Thyroid gland (tissue), 4 donors: ENCODE measurements around the gene RGPD8. TPM values are rescaled to one million over a fixed set of nuclear protein-coding genes. Genes with fewer than 3 reads are reported as not detected.
"Not testable (repeated sequence)": the region's sequence is repeated elsewhere in the genome, so short reads cannot be mapped to it uniquely, and the experiment has no call there.

Source experiments
- DNase-seq, 2 donors: peaks; one replicate each; pipeline ENCODE4 v3.0.0-alpha.2; 2019
- H3K27ac ChIP-seq, 3 donors: fragments of 200-600 bp; sonication (generic); 1 replicate in 2 of 3; 2 replicates in 1 of 3; pipeline ENCODE4 v1.5.1; 2016 to 2019; ENCODE audit warnings: mild to moderate bottlenecking in 1 of 3, moderate library complexity in 1 of 3
- H3K27me3 ChIP-seq: fragments of 200-600 bp; sonication (generic); one replicate; pipeline ENCODE4 v1.5.1; 2019
- H3K36me3 ChIP-seq, 2 donors: fragments of 200-600 bp; sonication (generic); one replicate each; pipeline ENCODE4 v1.5.1; 2016 to 2019
- H3K4me1 ChIP-seq, 2 donors: fragments of 200-600 bp; sonication (generic); one replicate each; pipeline ENCODE4 v1.5.1; 2017 to 2019
- H3K4me3 ChIP-seq, 3 donors: fragments of 200-600 bp; sonication (generic); replicated peaks in 1 of 3; 1 replicate in 2 of 3; 2 replicates in 1 of 3; pipeline ENCODE4 v1.5.1; 2016; ENCODE audit warnings: mild to moderate bottlenecking in 1 of 3
- H3K9me3 ChIP-seq: fragments of 200-600 bp; sonication (generic); one replicate; pipeline ENCODE4 v1.5.1; 2017
- POLR2A ChIP-seq, 2 donors: fragments of 450-650 bp; IDR thresholded peaks; one replicate each; pipeline ENCODE4 v1.6.1; 2017; ENCODE audit warnings: antibody characterized with exemption in 2 of 2, mild to moderate bottlenecking in 2 of 2, moderate library complexity in 1 of 2
- WGBS, 2 donors: methylation state at CpG; one replicate each; pipeline ENCODE4 v1.1.5; 2017; 5-methylcytosine and 5-hydroxymethylcytosine counted together
- intact Hi-C: fragments of 100-400 bp; cut with DNase I; formaldehyde crosslinking; loops from one replicate; pipeline ENCODE4 v1.15.1; 2023
- total RNA-seq, 4 donors: library from RNA; depleted of rRNA; stranded (reverse); fragments of >200 nt; gene quantifications; one replicate each; pipeline ENCODE4 v1.2.3, GENCODE V29; 2016
- TF ChIP-seq, protein P1 (sequence below), 6 experiments: fragments of 200-600 bp in 3 of 6; fragments of 450-650 bp in 3 of 6; sonication (generic) in 3 of 6; IDR thresholded peaks; one replicate each; pipeline ENCODE4 v1.5.1; 2016 to 2019; ENCODE audit warnings: antibody characterized with exemption in 6 of 6, mild to moderate bottlenecking in 2 of 6, inconsistent platforms in 1 of 6, moderate library complexity in 1 of 6

Gene RGPD8
- total RNA-seq, 4 donors from 2014 or later: 32.2 to 55.5 (median 45.2) TPM

- Histone ChIP-seq H3K27me3 (no peaks in the 10 kb centered on the region), H3K9me3 (no peaks in the 10 kb centered on the region), H3K27ac (no peak overlapping the region), H3K4me1 (no peaks in the 10 kb centered on the region), H3K36me3 (no peaks in the 10 kb centered on the region), H3K4me3 (no peak overlapping the region)
- no peak for DNase-seq
- intact Hi-C loops: no loop called here
- no peak for TF ChIP-seq POLR2A (IDR thresholded peaks at IDR 0.05)
- TF ChIP-seq, protein P1, sequence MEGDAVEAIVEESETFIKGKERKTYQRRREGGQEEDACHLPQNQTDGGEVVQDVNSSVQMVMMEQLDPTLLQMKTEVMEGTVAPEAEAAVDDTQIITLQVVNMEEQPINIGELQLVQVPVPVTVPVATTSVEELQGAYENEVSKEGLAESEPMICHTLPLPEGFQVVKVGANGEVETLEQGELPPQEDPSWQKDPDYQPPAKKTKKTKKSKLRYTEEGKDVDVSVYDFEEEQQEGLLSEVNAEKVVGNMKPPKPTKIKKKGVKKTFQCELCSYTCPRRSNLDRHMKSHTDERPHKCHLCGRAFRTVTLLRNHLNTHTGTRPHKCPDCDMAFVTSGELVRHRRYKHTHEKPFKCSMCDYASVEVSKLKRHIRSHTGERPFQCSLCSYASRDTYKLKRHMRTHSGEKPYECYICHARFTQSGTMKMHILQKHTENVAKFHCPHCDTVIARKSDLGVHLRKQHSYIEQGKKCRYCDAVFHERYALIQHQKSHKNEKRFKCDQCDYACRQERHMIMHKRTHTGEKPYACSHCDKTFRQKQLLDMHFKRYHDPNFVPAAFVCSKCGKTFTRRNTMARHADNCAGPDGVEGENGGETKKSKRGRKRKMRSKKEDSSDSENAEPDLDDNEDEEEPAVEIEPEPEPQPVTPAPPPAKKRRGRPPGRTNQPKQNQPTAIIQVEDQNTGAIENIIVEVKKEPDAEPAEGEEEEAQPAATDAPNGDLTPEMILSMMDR (IDR thresholded peaks at IDR 0.05): no peak
Observed at GRCh38 chr2:112454586-112454985, 21.1 kb upstream of the RGPD8 start.

- Histone ChIP-seq H3K27me3 (no peaks in the 10 kb centered on the region), H3K9me3 (no peaks in the 10 kb centered on the region), H3K36me3 (no peaks in the 10 kb centered on the region), H3K4me3 (no peak overlapping the region), H3K27ac (no peak overlapping the region), H3K4me1 (no peaks in the 10 kb centered on the region)
- TF ChIP-seq POLR2A (IDR thresholded peaks at IDR 0.05): no peak
- TF ChIP-seq, protein P1 (IDR thresholded peaks at IDR 0.05): no peak
- DNase-seq: no peak
- intact Hi-C loops: no loop called here
- WGBS, 2 donors: 97 to 100% methylated on average over 1 of the region's 1 CpG
Observed at GRCh38 chr2:112451317-112451716, 17.9 kb upstream of the RGPD8 start.

DNA sequence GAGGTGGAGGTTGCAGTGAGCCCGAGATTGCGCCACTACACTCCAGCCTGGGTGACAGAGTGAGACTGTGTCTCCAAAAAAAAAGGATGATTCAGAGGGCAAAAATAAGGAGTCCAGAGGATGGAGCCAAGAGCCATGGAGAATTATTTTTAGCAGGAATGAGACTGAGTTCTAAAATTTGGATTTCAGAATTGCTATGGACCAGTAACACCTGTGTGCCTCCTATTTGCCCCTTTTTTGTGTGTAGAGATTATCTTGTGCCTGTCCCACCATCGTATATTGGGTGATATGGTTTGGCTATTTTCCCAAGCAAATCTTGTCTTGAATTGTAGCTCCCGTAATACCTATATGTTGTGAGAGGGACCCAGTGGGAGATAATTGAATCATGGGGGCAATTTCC, 16.4 kb upstream of the RGPD8 start:
- 95% methylated on average over 4 of the region's 4 CpGs for WGBS, 2 donors
- no peak for DNase-seq

GRCh38 chr2:112444256-112444655, 10.8 kb upstream of the RGPD8 start:
- 60 to 83% methylated on average over 1 of the region's 1 CpG for WGBS, 2 donors
- H3K4me3 ChIP-seq, H3K27me3 ChIP-seq, intact Hi-C loops, DNase-seq, H3K36me3 ChIP-seq, H3K4me1 ChIP-seq, H3K9me3 ChIP-seq, H3K27ac ChIP-seq: not testable (repeated sequence)

More for the DNA sequence above, 16.4 kb upstream of the RGPD8 start:
- Histone ChIP-seq H3K9me3 (no peaks in the 10 kb centered on the region), H3K4me1 (no peaks in the 10 kb centered on the region), H3K4me3 (no peak overlapping the region), H3K36me3 (no peaks in the 10 kb centered on the region), H3K27ac (no peak overlapping the region), H3K27me3 (no peaks in the 10 kb centered on the region)
- TF ChIP-seq, protein P1 (IDR thresholded peaks at IDR 0.05): no peak
- TF ChIP-seq POLR2A (IDR thresholded peaks at IDR 0.05): no peak
- intact Hi-C loops: no loop called here

GRCh38 chr2:112438603-112439261, 5.3 kb upstream of the RGPD8 start:
- H3K4me3 ChIP-seq, H3K4me1 ChIP-seq, H3K27me3 ChIP-seq, H3K36me3 ChIP-seq, H3K9me3 ChIP-seq, DNase-seq, H3K27ac ChIP-seq: not testable (repeated sequence)
- intact Hi-C loops: loop anchor here (5.0 kb wide), 1 partner anchor 176 kb away; no protein-coding TSS in a partner anchor
- 87 to 92% methylated on average over 6 of the region's 6 CpGs for WGBS, 2 donors

GRCh38 chr2:112437405-112437831, 4.0 kb upstream of the RGPD8 start:
- H3K27me3 ChIP-seq, H3K4me1 ChIP-seq, H3K36me3 ChIP-seq, DNase-seq, H3K27ac ChIP-seq, H3K4me3 ChIP-seq, H3K9me3 ChIP-seq: not testable (repeated sequence)
- 54 to 71% methylated on average over 1 to 5 of the region's 16 CpGs for WGBS, 2 donors
- intact Hi-C loops: loop anchor here (5.0 kb wide), 1 partner anchor 175 kb away; no protein-coding TSS in a partner anchor

GRCh38 chr2:112436993-112437392, 3.5 kb upstream of the RGPD8 start:
- 94% methylated on average over 2 of the region's 10 CpGs; no CpG with 5 or more reads in 1 of the 2 donors for WGBS, 2 donors
- H3K4me3 ChIP-seq, DNase-seq, H3K27me3 ChIP-seq, H3K4me1 ChIP-seq, H3K9me3 ChIP-seq, H3K27ac ChIP-seq, H3K36me3 ChIP-seq: not testable (repeated sequence)
- intact Hi-C loops: loop anchor here (5.0 kb wide), 1 partner anchor 175 kb away; no protein-coding TSS in a partner anchor

DNA sequence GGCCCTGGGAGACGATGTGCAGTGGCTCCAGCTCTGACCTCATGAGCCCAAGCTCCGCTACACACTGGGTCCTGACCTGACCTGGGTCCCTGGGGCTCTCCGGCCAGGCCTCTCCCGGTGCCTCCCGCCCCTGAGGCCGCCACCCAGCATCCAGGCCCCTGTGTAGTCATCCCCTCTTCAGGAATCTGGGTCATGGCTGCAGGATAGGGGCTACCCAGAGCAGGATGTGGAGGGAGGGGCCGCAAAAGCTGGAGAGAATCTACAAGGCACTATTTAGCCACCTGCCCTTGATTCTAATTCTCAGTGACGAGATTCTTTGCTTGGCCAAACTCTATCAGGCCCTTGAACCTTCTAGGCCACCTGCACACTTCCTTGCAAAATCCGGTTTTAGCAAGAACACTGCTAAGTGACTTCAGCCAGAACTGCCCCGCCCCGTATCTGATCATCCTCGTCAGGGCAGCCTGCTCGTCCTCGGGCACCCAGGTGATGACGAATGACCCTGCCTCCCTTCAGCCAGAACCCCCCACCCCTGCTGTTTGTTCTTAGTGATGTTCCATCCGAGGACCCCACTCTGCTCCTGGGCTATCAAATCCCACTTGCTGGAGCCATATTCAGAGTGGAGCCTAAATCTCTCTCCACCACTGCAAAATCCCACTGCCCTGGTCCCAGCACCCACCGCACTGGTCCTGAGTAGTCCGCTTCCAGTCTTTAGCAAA, 2.4 kb upstream of the RGPD8 start:
- not testable (repeated sequence) for H3K27ac ChIP-seq, H3K27me3 ChIP-seq, H3K4me1 ChIP-seq, H3K9me3 ChIP-seq, H3K4me3 ChIP-seq, H3K36me3 ChIP-seq, DNase-seq
- 78 to 88% methylated on average over 10 to 14 of the region's 18 CpGs for WGBS, 2 donors
- intact Hi-C loops: loop anchor here (5.0 kb wide), 1 partner anchor 174 kb away; no protein-coding TSS in a partner anchor

GRCh38 chr2:112434890-112435715, 1.7 kb upstream of the RGPD8 start:
- intact Hi-C loops: loop anchor here (5.0 kb wide), 1 partner anchor 173 kb away; no protein-coding TSS in a partner anchor
- H3K27ac ChIP-seq, H3K27me3 ChIP-seq, H3K4me3 ChIP-seq, H3K9me3 ChIP-seq, DNase-seq, H3K36me3 ChIP-seq, H3K4me1 ChIP-seq: not testable (repeated sequence)
- WGBS, 2 donors: 60 to 78% methylated on average over 12 to 19 of the region's 33 CpGs
